AG10803 (cell line): ENCODE data around the gene POTEJ.
"Not testable (repeated sequence)": the region's sequence is repeated elsewhere in the genome, so short reads cannot be mapped to it uniquely, and the experiment has no call there.

Experiments used
- DNase-seq: peaks from one replicate; pipeline ENCODE4 v3.0.0; 2010; ENCODE audit warnings: low read depth
- H3K4me3 ChIP-seq: 2 replicates; pipeline ENCODE4 v1.5.1; 2011; ENCODE audit warnings: mild to moderate bottlenecking, low read length, control low read depth

Gene POTEJ

GRCh38 chr2:130611140-130611539 lies at the start of gene POTEJ:
TSS of gene POTEJ (plus strand) at chr2:130611440. CDS start at chr2:130611533, 93 bp downstream.
- DNase-seq, H3K4me3 ChIP-seq: not testable (repeated sequence)

GRCh38 chr2:130566165-130566564 lies 45.1 kb upstream of the POTEJ start:
- not testable (repeated sequence) for DNase-seq, H3K4me3 ChIP-seq

GRCh38 chr2:130571929-130572328 lies 39.3 kb upstream of the POTEJ start:
- not testable (repeated sequence) for DNase-seq, H3K4me3 ChIP-seq

GRCh38 chr2:130574230-130574629 lies 37.0 kb upstream of the POTEJ start:
- H3K4me3 ChIP-seq, DNase-seq: not testable (repeated sequence)

- H3K4me3 ChIP-seq, DNase-seq: not testable (repeated sequence)
These were observed 34.9 kb upstream of the POTEJ start for GRCh38 chr2:130576209-130576784.

- not testable (repeated sequence) for H3K4me3 ChIP-seq, DNase-seq
These were observed 33.7 kb upstream of the POTEJ start for GRCh38 chr2:130577559-130577958.

GRCh38 chr2:130579121-130579520 lies 32.1 kb upstream of the POTEJ start:
- H3K4me3 ChIP-seq, DNase-seq: not testable (repeated sequence)

- H3K4me3 ChIP-seq, DNase-seq: not testable (repeated sequence)
These were observed 29.7 kb upstream of the POTEJ start for GRCh38 chr2:130581491-130581890.

GRCh38 chr2:130582970-130583369 lies 28.3 kb upstream of the POTEJ start:
- DNase-seq, H3K4me3 ChIP-seq: not testable (repeated sequence)

GRCh38 chr2:130583582-130583981 lies 27.7 kb upstream of the POTEJ start:
- not testable (repeated sequence) for DNase-seq, H3K4me3 ChIP-seq

- not testable (repeated sequence) for DNase-seq, H3K4me3 ChIP-seq
These were observed 26.5 kb upstream of the POTEJ start for GRCh38 chr2:130584726-130585125.

GRCh38 chr2:130588688-130589458 lies 22.4 kb upstream of the POTEJ start:
- H3K4me3 ChIP-seq, DNase-seq: not testable (repeated sequence)

GRCh38 chr2:130590170-130590841 lies 20.9 kb upstream of the POTEJ start:
- DNase-seq, H3K4me3 ChIP-seq: not testable (repeated sequence)

GRCh38 chr2:130590842-130591359 lies 20.3 kb upstream of the POTEJ start:
- H3K4me3 ChIP-seq, DNase-seq: not testable (repeated sequence)

- not testable (repeated sequence) for H3K4me3 ChIP-seq, DNase-seq
These were observed 18.3 kb upstream of the POTEJ start for GRCh38 chr2:130592791-130593414.

- not testable (repeated sequence) for H3K4me3 ChIP-seq, DNase-seq
These were observed 17.2 kb upstream of the POTEJ start for GRCh38 chr2:130594011-130594410.

GRCh38 chr2:130596757-130597156 lies 14.5 kb upstream of the POTEJ start:
- H3K4me3 ChIP-seq, DNase-seq: not testable (repeated sequence)

GRCh38 chr2:130597994-130598393 lies 13.2 kb upstream of the POTEJ start:
- not testable (repeated sequence) for DNase-seq, H3K4me3 ChIP-seq

GRCh38 chr2:130598463-130598862 lies 12.8 kb upstream of the POTEJ start:
- DNase-seq, H3K4me3 ChIP-seq: not testable (repeated sequence)

- DNase-seq, H3K4me3 ChIP-seq: not testable (repeated sequence)
These were observed 11.8 kb upstream of the POTEJ start, which contains the start of gene CFC1 for GRCh38 chr2:130599393-130599792. TSS of gene CFC1 (minus strand) at chr2:130599575. CDS start at chr2:130599287, 288 bp downstream.
